GM12892 (cell line): ENCODE measurements around the gene CRLF2.
"Not testable (repeated sequence)": the region's sequence is repeated elsewhere in the genome, so short reads cannot be mapped to it uniquely, and the experiment has no call there.

Experiments
- POLR2A ChIP-seq: IDR thresholded peaks from 2 replicates; pipeline ENCODE4 v1.6.1; 2011; ENCODE audit warnings: low read depth, low read length, control low read depth
- POLR2AphosphoS5 ChIP-seq: IDR thresholded peaks from 2 replicates; pipeline ENCODE4 v1.6.1; 2011; ENCODE audit warnings: low read depth, low read length, control low read depth
- TAF1 ChIP-seq: IDR thresholded peaks from 2 replicates; pipeline ENCODE4 v1.6.1; 2011; ENCODE audit warnings: low read depth, mild to moderate bottlenecking, control low read depth, low read length, borderline replicate concordance

- not testable (repeated sequence) for TF ChIP-seq POLR2A, POLR2AphosphoS5, TAF1
These were observed 39.0 kb downstream of the CRLF2 start for GRCh38 chrX:1173435-1173834.
